Measurements from ENCODE around the gene VAV2.

Gene VAV2

GRCh38 chr9:133943781-133944745, 48.1 kb downstream of the VAV2 start:
- Histone ChIP-seq H3K27ac (peak overlapping the region in 3 of 11 experiments; percentile 15 to 53 (median 42); a peak in 5 of 22 replicates), H4K20me1 (peaks cover 34 to 86% (median 78%) of the 10 kb centered on the region in 11 experiments; a peak in 21 of 22 replicates), H3K4me2 (peak overlapping the region; percentile 75 to 95 (median 92)), H3K36me3 (peaks cover 0 to 20% (median 4%) of the 10 kb centered on the region in 11 experiments; a peak in 5 of 22 replicates), H3K4me3 (no peak overlapping the region), H3K27me3 (no peaks in the 10 kb centered on the region), H3K9ac (0 out of 22 replicates have a peak overlapping the region, but pooled peaks of 2 of the 11 experiments have one; percentile 8 to 24), H3K4me1 (peaks cover 56 to 96% (median 81%) of the 10 kb centered on the region in 10 experiments), H3K9me3 (replicated peaks in 1 of 11) (peaks cover 0 to 16% (median 8%) of the 10 kb centered on the region in 11 experiments; a peak in 9 of 22 replicates)
- no peak for TF ChIP-seq Cebpa-rat (IDR thresholded peaks at IDR 0.05)

GRCh38 chr9:133943036-133943780, 48.9 kb downstream of the VAV2 start:
- Histone ChIP-seq H3K4me1 (peaks cover 54 to 96% (median 81%) of the 10 kb centered on the region in 10 experiments), H3K9ac (no peak overlapping the region), H3K36me3 (peaks cover 0 to 24% (median 4%) of the 10 kb centered on the region in 11 experiments; a peak in 7 of 22 replicates), H3K27ac (no peak overlapping the region), H3K4me2 (peak overlapping the region in 4 of 11 experiments; percentile 5 to 94 (median 28); a peak in 6 of 22 replicates), H3K27me3 (no peaks in the 10 kb centered on the region), H3K9me3 (replicated peaks in 1 of 11) (peaks cover 0 to 16% (median 8%) of the 10 kb centered on the region in 11 experiments; a peak in 9 of 22 replicates), H3K4me3 (no peak overlapping the region), H4K20me1 (peaks cover 26 to 86% (median 78%) of the 10 kb centered on the region in 11 experiments; a peak in 21 of 22 replicates)
- no peak for TF ChIP-seq Cebpa-rat (IDR thresholded peaks at IDR 0.05)

GRCh38 chr9:133942206-133942975, 49.7 kb downstream of the VAV2 start:
- Histone ChIP-seq H4K20me1 (peaks cover 22 to 85% (median 74%) of the 10 kb centered on the region in 11 experiments; a peak in 21 of 22 replicates), H3K4me2 (peak overlapping the region in 4 of 11 experiments; percentile 15 to 94 (median 28); a peak in 5 of 22 replicates), H3K36me3 (peaks cover 0 to 33% (median 11%) of the 10 kb centered on the region in 11 experiments; a peak in 15 of 22 replicates), H3K4me1 (peaks cover 48 to 95% (median 76%) of the 10 kb centered on the region in 10 experiments), H3K4me3 (no peak overlapping the region), H3K9me3 (replicated peaks in 1 of 11) (peaks cover 0 to 16% (median 8%) of the 10 kb centered on the region in 11 experiments; a peak in 9 of 22 replicates), H3K27ac (0 out of 22 replicates have a peak overlapping the region, but pooled peaks of 2 of the 11 experiments have one; percentile 7 to 11), H3K9ac (no peak overlapping the region), H3K27me3 (no peaks in the 10 kb centered on the region)
- TF ChIP-seq Cebpa-rat (IDR thresholded peaks at IDR 0.05) = no peak

- H3K27ac ChIP-seq = 0 out of 22 replicates have a peak overlapping the region, but pooled peaks of 1 of the 11 experiments have one; percentile 4
- H3K9ac ChIP-seq = no peak overlapping the region
- H3K27me3 ChIP-seq = no peaks in the 10 kb centered on the region
- peaks cover 0 to 42% (median 19%) of the 10 kb centered on the region in 11 experiments; a peak in 16 of 22 replicates for H3K36me3 ChIP-seq
- TF ChIP-seq Cebpa-rat (IDR thresholded peaks at IDR 0.05) = no peak
- H3K4me1 ChIP-seq = peaks cover 35 to 91% (median 69%) of the 10 kb centered on the region in 10 experiments
- peak overlapping the region; percentile 52 to 77 (median 60) for H3K4me2 ChIP-seq
- peaks cover 0 to 16% (median 8%) of the 10 kb centered on the region in 11 experiments; a peak in 9 of 22 replicates for H3K9me3 ChIP-seq (replicated peaks in 1 of 11)
- peaks cover 13 to 74% (median 55%) of the 10 kb centered on the region in 11 experiments; a peak in 20 of 22 replicates for H4K20me1 ChIP-seq
- no peak overlapping the region for H3K4me3 ChIP-seq
Observed at GRCh38 chr9:133939845-133940244, 52.3 kb downstream of the VAV2 start.

- peak overlapping the region in 6 of 11 experiments; percentile 12 to 27 (median 21); a peak in 2 of 22 replicates for H3K9ac ChIP-seq
- TF ChIP-seq Cebpa-rat (IDR thresholded peaks at IDR 0.05) = no peak
- H3K27me3 ChIP-seq = no peaks in the 10 kb centered on the region
- H3K9me3 ChIP-seq (replicated peaks in 1 of 11) = peaks cover 0 to 16% (median 8%) of the 10 kb centered on the region in 11 experiments; a peak in 9 of 22 replicates
- peaks cover 30 to 90% (median 63%) of the 10 kb centered on the region in 10 experiments for H3K4me1 ChIP-seq
- peak overlapping the region in 1 of 11 experiments; percentile 4; a peak in 1 of 22 replicates for H3K27ac ChIP-seq
- H3K36me3 ChIP-seq = peaks cover 0 to 42% (median 19%) of the 10 kb centered on the region in 11 experiments; a peak in 17 of 22 replicates
- H3K4me2 ChIP-seq = peak overlapping the region; percentile 52 to 77 (median 60)
- H4K20me1 ChIP-seq = peaks cover 13 to 68% (median 49%) of the 10 kb centered on the region in 11 experiments; a peak in 19 of 22 replicates
- H3K4me3 ChIP-seq = no peak overlapping the region
Observed at GRCh38 chr9:133939171-133939785, 52.8 kb downstream of the VAV2 start.

- Histone ChIP-seq H3K4me1 (peaks cover 30 to 88% (median 60%) of the 10 kb centered on the region in 10 experiments), H3K4me2 (peak overlapping the region; percentile 52 to 77 (median 60)), H3K27ac (no peak overlapping the region; a peak in 1 of 22 replicates), H3K36me3 (peaks cover 0 to 42% (median 19%) of the 10 kb centered on the region in 11 experiments; a peak in 17 of 22 replicates), H3K9ac (peak overlapping the region in 4 of 11 experiments; percentile 17 to 27 (median 24); a peak in 1 of 22 replicates), H3K9me3 (replicated peaks in 1 of 11) (peaks cover 0 to 16% (median 8%) of the 10 kb centered on the region in 11 experiments; a peak in 9 of 22 replicates), H4K20me1 (peaks cover 13 to 63% (median 46%) of the 10 kb centered on the region in 11 experiments; a peak in 19 of 22 replicates), H3K27me3 (no peaks in the 10 kb centered on the region), H3K4me3 (no peak overlapping the region)
- TF ChIP-seq Cebpa-rat (IDR thresholded peaks at IDR 0.05) = no peak
Observed at GRCh38 chr9:133938753-133939152, 53.4 kb downstream of the VAV2 start.

GRCh38 chr9:133938086-133938485, 54.0 kb downstream of the VAV2 start:
- Histone ChIP-seq H3K9me3 (replicated peaks in 1 of 11) (peaks cover 0 to 16% (median 8%) of the 10 kb centered on the region in 11 experiments; a peak in 9 of 22 replicates), H3K36me3 (peaks cover 0 to 36% (median 19%) of the 10 kb centered on the region in 11 experiments; a peak in 17 of 22 replicates), H3K27me3 (no peaks in the 10 kb centered on the region), H3K4me1 (peaks cover 30 to 81% (median 55%) of the 10 kb centered on the region in 10 experiments), H3K4me3 (no peak overlapping the region), H4K20me1 (peaks cover 13 to 56% (median 40%) of the 10 kb centered on the region in 11 experiments; a peak in 18 of 22 replicates), H3K9ac (no peak overlapping the region), H3K4me2 (peak overlapping the region in 6 of 11 experiments; percentile 56 to 77 (median 61); a peak in 8 of 22 replicates), H3K27ac (no peak overlapping the region)
- no peak for TF ChIP-seq Cebpa-rat (IDR thresholded peaks at IDR 0.05)
